ENCODE results near the gene PLD2.

PLD2 gene

DNA sequence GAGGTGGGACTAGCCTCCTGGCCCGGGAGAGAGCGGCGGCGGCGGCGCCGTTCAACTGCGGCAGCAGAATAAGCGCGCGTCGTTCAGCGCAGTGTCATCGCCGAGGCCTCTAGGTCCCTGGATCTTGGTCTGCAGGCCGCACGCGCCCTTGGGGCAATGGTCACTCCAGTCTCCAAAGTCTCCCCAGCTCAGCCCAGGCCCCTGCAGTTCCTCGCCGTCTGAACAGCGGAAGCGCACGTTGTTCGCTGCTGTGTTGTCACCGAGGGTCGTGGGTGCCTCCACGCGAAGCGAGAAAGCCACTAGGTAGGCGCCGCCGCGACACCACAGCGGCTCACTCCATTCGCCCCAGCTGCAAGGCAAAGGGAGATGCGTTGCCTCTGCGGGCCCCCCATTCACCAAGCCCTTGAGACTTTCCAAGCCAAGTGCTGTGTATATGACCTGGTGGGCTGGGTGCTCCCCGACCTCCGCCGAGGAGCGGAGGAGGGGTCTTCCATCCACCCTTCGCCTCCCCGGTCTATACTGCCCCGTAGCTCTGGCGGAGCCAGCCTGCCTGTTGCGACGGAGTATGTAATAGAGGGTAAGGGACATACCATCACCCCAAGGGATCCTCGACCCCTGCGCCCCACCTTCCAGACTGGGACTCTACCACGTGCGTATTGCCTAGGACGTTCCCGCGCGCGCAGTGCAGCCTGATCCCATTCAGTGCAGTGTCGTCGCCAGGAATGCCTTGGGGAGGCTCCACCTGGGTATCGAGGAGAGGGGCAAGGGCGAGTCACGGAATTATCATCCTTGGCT, 21.4 kb upstream of the PLD2 start:
- no peak overlapping the region for H3K4me3 ChIP-seq (ENCODE audit: low read depth, low read length)
- TF ChIP-seq, protein P1, sequence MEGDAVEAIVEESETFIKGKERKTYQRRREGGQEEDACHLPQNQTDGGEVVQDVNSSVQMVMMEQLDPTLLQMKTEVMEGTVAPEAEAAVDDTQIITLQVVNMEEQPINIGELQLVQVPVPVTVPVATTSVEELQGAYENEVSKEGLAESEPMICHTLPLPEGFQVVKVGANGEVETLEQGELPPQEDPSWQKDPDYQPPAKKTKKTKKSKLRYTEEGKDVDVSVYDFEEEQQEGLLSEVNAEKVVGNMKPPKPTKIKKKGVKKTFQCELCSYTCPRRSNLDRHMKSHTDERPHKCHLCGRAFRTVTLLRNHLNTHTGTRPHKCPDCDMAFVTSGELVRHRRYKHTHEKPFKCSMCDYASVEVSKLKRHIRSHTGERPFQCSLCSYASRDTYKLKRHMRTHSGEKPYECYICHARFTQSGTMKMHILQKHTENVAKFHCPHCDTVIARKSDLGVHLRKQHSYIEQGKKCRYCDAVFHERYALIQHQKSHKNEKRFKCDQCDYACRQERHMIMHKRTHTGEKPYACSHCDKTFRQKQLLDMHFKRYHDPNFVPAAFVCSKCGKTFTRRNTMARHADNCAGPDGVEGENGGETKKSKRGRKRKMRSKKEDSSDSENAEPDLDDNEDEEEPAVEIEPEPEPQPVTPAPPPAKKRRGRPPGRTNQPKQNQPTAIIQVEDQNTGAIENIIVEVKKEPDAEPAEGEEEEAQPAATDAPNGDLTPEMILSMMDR (IDR thresholded peaks at IDR 0.05; ENCODE audit: low read depth, low read length, missing control alignments): no peak
- no peak for DNase-seq (ENCODE audit: low read depth)
- in situ Hi-C loops (cut with HindIII; ENCODE audit: low sequenced_read_pairs): loop anchor here (5.0 kb wide), 2 partner anchors 52 to 58 kb away; no protein-coding TSS in a partner anchor

DNA sequence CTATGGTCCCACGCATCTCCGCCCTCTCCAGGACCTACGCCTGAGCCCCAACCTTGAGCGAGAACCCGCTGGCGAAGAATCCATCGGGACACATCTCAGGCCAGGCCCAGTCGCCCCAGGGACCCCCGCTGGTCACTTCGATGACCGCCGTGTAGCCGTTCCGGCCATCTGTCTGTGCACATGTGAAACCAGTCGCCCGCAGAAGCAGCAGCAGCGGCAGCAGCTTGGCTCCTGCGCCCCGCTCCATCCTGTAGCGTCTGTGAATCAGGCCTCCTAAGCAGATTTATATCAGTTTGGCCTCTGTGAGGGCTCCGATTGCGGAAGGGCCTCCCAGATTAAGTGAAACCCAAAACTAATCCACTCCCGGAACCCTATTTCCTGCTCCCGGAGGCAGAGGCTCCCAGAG, 20.8 kb upstream of the PLD2 start, which contains the start of gene VMO1:
Gene VMO1, minus strand, starts transcription at position 259 of the 406 bp plus-strand sequence. Its CDS starts 12 bp downstream, at position 247.
- TF ChIP-seq, protein P1 (IDR thresholded peaks at IDR 0.05; ENCODE audit: low read depth, low read length, missing control alignments): no peak
- H3K4me3 ChIP-seq (ENCODE audit: low read depth, low read length): no peak within 1 kb of the TSS
- DNase-seq (ENCODE audit: low read depth): no peak
- in situ Hi-C loops (cut with HindIII; ENCODE audit: low sequenced_read_pairs): loop anchor here (5.0 kb wide), 2 partner anchors 51 to 59 kb away; no protein-coding TSS in a partner anchor

GRCh38 chr17:4786516-4786915, 20.4 kb upstream of the PLD2 start:
- in situ Hi-C loops (cut with HindIII; ENCODE audit: low sequenced_read_pairs): loop anchor here (5.0 kb wide), 2 partner anchors 51 to 59 kb away; no protein-coding TSS in a partner anchor
- TF ChIP-seq, protein P1 (IDR thresholded peaks at IDR 0.05; ENCODE audit: low read depth, low read length, missing control alignments): no peak
- no peak overlapping the region for H3K4me3 ChIP-seq (ENCODE audit: low read depth, low read length)
- no peak for DNase-seq (ENCODE audit: low read depth)

DNA sequence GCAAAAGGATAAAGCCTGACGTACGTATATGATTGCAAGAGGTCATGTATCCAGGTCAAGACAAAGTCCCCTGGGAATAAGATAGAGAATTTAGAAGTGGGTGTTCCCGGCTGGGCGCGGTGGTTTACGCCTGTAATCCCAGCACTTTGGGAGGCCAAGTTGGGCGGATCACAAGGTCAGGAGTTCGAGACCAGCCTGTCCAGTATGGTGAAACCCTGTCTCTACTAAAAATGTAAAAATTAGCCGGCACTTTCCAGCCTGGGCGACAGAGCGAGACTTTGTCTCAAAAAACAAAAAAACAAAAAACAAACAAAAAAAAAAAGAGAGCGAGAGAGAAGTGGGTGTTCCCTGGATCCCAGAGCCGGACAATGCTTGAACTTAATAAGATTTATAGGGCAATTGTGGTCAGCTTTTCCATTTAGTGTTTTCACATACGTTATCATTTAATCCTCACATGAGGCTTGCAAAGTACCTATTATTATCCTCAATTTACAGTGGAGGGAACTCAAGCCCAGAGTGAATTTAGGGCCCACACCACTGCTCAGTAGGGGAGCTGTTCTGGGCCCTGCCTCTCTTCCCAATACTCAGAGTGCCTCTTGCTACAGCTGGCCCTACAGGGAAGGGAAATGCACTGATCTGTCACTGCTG, 18.7 kb upstream of the PLD2 start:
- in situ Hi-C loops (cut with HindIII; ENCODE audit: low sequenced_read_pairs): loop anchor here (5.0 kb wide), 2 partner anchors 49 to 61 kb away; no protein-coding TSS in a partner anchor
- H3K4me3 ChIP-seq (ENCODE audit: low read depth, low read length): peak overlapping the region; percentile 58
- TF ChIP-seq, protein P1 (IDR thresholded peaks at IDR 0.05; ENCODE audit: low read depth, low read length, missing control alignments): no peak
- no peak for DNase-seq (ENCODE audit: low read depth)

GRCh38 chr17:4788807-4789700, 17.9 kb upstream of the PLD2 start, which contains the start of gene GLTPD2:
TSS of gene GLTPD2 (plus strand) at chr17:4788964. CDS start at chr17:4789012, 48 bp downstream.
- no peak for DNase-seq (ENCODE audit: low read depth)
- in situ Hi-C loops (cut with HindIII; ENCODE audit: low sequenced_read_pairs): loop anchor here (5.0 kb wide), 2 partner anchors 48 to 62 kb away; no protein-coding TSS in a partner anchor
- H3K4me3 ChIP-seq (ENCODE audit: low read depth, low read length): peak within 1 kb of the TSS; percentile 58
- TF ChIP-seq, protein P1 (IDR thresholded peaks at IDR 0.05; ENCODE audit: low read depth, low read length, missing control alignments): no peak

DNA sequence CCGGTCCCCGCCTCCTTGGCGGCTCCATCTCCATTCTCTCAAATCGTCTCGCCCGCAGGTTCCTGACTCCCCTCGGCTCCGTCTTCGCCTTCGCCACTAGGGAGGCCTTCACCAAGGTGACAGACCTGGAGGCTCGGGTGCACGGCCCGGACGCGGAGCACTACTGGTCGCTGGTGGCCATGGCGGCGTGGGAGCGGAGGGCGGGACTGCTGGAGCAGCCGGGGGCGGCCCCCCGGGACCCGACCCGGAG, 17.3 kb upstream of the PLD2 start:
- H3K4me3 ChIP-seq (ENCODE audit: low read depth, low read length): peak overlapping the region; percentile 58
- in situ Hi-C loops (cut with HindIII; ENCODE audit: low sequenced_read_pairs): loop anchor here (5.0 kb wide), 2 partner anchors 48 to 62 kb away; no protein-coding TSS in a partner anchor
- DNase-seq (ENCODE audit: low read depth): no peak
- TF ChIP-seq, protein P1 (IDR thresholded peaks at IDR 0.05; ENCODE audit: low read depth, low read length, missing control alignments): no peak

Data from astrocyte of the cerebellum (primary cell).